ENCODE measurements around the gene FBXL15.

FBXL15 gene

GRCh38 chr10:102457591-102458150 lies 37.0 kb downstream of the FBXL15 start:
- peak; percentile 73 to 77 for DNase-seq

GRCh38 chr10:102458656-102459055 lies 38.0 kb downstream of the FBXL15 start:
- no peak for DNase-seq

GRCh38 chr10:102460836-102461186 lies 40.2 kb downstream of the FBXL15 start:
- DNase-seq, result no peak

- peak; percentile 33 to 79 for DNase-seq
Observed at GRCh38 chr10:102461187-102462054, 40.8 kb downstream of the FBXL15 start.

- no peak for DNase-seq
Observed at GRCh38 chr10:102462512-102463054, 41.9 kb downstream of the FBXL15 start.

- DNase-seq, result no peak
Observed at GRCh38 chr10:102463983-102464382, 43.3 kb downstream of the FBXL15 start.

GRCh38 chr10:102465466-102465865 lies 44.8 kb downstream of the FBXL15 start:
- DNase-seq, result no peak

- no peak for DNase-seq
Observed at GRCh38 chr10:102467318-102467717, 46.7 kb downstream of the FBXL15 start.

GRCh38 chr10:102467971-102468438 lies 47.4 kb downstream of the FBXL15 start:
- DNase-seq, result no peak

- no peak for DNase-seq
Observed at GRCh38 chr10:102468683-102469082, 48.0 kb downstream of the FBXL15 start.

- DNase-seq, result no peak
Observed at GRCh38 chr10:102470579-102471546, 50.2 kb downstream of the FBXL15 start.
